NB4 (cell line): ENCODE measurements around the gene IL32.

Experiments
- DNase-seq: peaks from one replicate; pipeline ENCODE4 v3.0.0; 2010; ENCODE audit warnings: low read depth
- H3K4me3 ChIP-seq: one replicate; pipeline ENCODE4 v1.5.1; 2011; ENCODE audit warnings: mild to moderate bottlenecking, low read depth, low read length, moderate library complexity
- CTCF ChIP-seq: IDR thresholded peaks from one replicate; pipeline ENCODE4 v1.5.1; 2012; ENCODE audit warnings: low read depth, low read length
- MAX ChIP-seq: IDR thresholded peaks from 2 replicates; pipeline ENCODE4 v1.6.1; 2011; ENCODE audit warnings: low read depth, low read length
- MYC ChIP-seq: IDR thresholded peaks from 2 replicates; pipeline ENCODE4 v1.6.1; 2011; ENCODE audit warnings: low read depth, low read length
- POLR2A ChIP-seq: IDR thresholded peaks from 2 replicates; pipeline ENCODE4 v1.6.1; 2011; ENCODE audit warnings: mild to moderate bottlenecking; ENCODE audit not compliant: insufficient read length; ENCODE audit errors: extremely low read depth

IL32 gene

GRCh38 chr16:3112881-3113574 is 47.6 kb downstream of the IL32 start:
- TF ChIP-seq POLR2A (no peak), MYC (no peak), CTCF (no peak), MAX (no peak)
- no peak overlapping the region for H3K4me3 ChIP-seq
- DNase-seq = no peak

GRCh38 chr16:3113765-3114479 is 48.5 kb downstream of the IL32 start:
- DNase-seq = no peak
- no peak overlapping the region for H3K4me3 ChIP-seq
- TF ChIP-seq CTCF (peak; percentile 17), POLR2A (no peak)

GRCh38 chr16:3115003-3115402 is 49.6 kb downstream of the IL32 start:
- no peak for DNase-seq
- no peak overlapping the region for H3K4me3 ChIP-seq
- TF ChIP-seq POLR2A (no peak), MYC (no peak), MAX (no peak), CTCF (no peak)

GRCh38 chr16:3115561-3115960 is 50.1 kb downstream of the IL32 start:
- TF ChIP-seq CTCF = peak; percentile 8
- TF ChIP-seq MYC = no peak
- TF ChIP-seq MAX = no peak
- no peak for TF ChIP-seq POLR2A
- no peak for DNase-seq
- H3K4me3 ChIP-seq = no peak overlapping the region

- TF ChIP-seq MAX (no peak), MYC (no peak), CTCF (no peak), POLR2A (no peak)
- no peak for DNase-seq
These were observed 52.9 kb downstream of the IL32 start for GRCh38 chr16:3118204-3118790.

More at GRCh38 chr16:3118204-3118790, 52.9 kb downstream of the IL32 start:
- H3K4me3 ChIP-seq = no peak overlapping the region
